GM18867 (cell line): ENCODE results near the gene ACSL4.
"Not testable (repeated sequence)": the region's sequence is repeated elsewhere in the genome, so short reads cannot be mapped to it uniquely, and the experiment has no call there.

Experiments
- ATAC-seq: cut with Tn5 transposase; IDR thresholded peaks from one replicate; pipeline ENCODE4 v1.9.1; 2021; ENCODE audit warnings: mild to moderate bottlenecking, moderate library complexity; ENCODE audit not compliant: unreplicated experiment

ACSL4 gene

DNA sequence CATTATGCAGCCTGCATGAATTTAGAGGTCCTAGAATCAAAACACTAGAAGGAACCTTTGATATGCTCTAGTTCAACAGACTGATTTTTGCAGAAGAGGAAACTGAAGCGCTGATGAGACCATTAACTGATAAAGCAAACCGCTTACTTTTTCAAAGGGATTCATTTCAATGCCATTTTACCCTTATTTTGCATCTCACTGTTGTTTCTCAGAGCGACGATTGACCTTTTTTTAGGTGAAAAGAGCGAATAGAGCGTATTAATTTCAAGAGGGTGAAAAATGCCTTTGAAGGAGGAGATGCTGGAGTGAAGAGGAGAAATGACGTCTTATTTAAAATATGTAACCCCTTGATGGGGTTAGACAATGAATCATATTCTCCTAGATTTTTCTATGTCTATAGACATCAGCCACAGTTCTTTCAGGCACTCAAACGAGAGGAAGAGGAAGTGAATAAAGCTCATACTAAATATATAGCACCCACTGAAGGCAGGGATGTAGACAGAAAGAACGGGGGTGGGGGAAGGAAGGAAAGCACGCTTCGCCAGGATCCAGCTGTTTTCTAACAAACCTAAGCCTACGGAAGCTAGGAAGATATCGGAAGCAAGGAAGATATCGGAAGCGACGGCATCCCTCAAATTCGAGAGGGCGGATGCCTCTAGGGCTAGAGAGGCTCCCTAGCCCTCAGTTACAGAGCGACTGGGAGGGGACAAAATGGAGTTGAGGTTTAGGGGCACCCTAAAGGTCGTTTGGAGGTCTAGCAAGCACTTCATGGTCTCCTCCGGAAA is 848 bp downstream of the ACSL4 start:
- ATAC-seq: peak; percentile 28

DNA sequence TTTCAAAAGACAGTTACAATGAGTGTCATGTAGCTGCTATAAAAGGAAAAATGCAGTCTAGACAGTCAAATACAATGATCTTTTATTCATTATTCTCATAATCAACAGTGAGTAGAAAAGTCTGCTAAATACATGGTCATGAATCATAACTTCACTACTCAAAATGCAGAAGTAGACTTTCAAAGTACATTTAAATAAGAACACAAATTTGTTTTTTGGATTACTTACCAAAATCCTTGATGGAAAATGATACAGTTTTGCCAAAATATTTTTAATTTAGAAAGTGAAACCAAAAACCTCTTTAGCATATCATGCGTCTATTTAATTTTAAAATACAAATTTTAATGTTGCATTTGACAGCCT is 4.9 kb downstream of the ACSL4 start:
- no peak for ATAC-seq

DNA sequence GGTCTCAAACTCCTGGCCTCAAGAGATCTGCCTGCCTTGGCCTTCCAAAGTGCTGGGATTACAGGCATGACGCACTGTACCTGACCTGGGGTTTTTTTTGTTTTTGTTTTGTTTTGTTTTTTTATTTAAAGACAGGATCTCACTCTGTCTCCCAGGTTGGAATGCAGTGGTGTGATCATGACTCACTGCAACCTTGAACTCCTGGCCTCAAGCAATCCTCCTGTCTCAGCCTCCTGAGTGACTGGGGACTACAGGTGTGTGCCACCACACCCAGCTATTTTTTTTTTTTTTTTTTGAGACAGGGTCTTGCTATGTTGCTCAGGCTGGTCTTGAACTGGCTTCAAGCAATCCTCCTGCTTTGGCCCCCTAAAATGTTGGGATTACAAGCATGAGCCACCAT is 8.1 kb downstream of the ACSL4 start:
- not testable (repeated sequence) for ATAC-seq

DNA sequence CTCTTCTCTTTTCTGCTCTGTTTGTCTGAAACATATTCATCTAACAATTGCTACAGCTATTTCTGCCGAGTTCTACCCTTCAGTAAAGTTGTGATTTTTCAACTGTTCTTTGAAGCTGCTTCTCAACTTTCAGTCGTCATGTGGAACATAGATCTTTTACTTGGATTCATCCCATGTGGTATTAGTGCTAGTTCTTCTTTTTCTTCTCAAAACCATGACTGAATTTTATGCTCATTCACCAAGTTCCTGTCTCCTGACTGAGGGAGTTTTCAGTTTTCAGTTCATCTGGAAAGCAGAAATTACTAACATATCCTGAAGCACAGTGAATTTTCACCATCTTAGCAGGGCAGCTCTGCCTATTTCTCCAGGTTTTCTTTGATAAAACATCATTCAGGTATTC is 12.1 kb downstream of the ACSL4 start:
- no peak for ATAC-seq

DNA sequence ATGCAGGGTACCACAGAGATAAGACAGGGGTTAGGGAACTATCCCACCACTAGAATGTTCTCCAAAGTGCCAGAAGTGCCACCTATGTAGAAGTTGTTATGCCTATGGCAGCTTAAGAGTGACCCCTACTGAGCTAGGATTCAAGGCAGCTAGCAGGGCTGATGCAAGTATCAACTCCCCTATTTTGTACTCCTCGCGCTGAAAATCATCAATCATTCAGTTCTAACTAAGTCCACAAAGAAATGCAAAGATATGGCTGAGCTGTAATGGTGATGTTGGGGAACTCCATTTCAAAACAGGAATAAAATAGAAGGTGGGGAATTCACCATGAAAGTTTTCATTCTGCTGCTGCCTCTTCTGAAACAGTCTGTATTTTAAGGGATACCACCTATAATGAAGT is 13.8 kb downstream of the ACSL4 start:
- no peak for ATAC-seq

DNA sequence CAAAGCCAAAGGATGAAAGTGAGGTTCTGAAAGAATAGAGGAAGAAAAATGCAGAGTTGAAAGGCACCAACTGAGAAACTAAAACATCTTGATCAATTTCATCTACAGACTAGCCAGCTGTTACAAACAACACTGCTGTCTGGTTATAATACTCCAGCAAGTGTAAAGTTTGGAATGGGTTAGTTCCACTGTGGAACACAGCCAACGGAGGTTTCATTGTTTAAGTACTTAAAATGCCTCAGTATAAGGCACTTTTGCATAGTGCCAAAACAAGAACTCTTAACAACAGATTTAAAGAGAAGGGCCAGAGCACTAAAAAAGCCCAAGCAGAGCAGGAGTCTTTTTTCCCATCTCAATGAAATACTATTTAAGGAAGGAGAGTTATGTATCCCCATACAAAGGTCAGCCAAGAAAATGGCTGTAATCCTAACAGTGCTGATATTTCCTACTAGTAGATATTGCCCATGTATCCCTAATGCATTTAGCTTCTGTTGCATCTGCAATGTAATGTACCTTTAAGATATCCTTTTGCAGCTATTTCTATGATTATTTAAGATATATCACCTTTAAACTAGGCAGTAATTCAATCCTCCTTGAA is 16.5 kb downstream of the ACSL4 start:
- no peak for ATAC-seq

DNA sequence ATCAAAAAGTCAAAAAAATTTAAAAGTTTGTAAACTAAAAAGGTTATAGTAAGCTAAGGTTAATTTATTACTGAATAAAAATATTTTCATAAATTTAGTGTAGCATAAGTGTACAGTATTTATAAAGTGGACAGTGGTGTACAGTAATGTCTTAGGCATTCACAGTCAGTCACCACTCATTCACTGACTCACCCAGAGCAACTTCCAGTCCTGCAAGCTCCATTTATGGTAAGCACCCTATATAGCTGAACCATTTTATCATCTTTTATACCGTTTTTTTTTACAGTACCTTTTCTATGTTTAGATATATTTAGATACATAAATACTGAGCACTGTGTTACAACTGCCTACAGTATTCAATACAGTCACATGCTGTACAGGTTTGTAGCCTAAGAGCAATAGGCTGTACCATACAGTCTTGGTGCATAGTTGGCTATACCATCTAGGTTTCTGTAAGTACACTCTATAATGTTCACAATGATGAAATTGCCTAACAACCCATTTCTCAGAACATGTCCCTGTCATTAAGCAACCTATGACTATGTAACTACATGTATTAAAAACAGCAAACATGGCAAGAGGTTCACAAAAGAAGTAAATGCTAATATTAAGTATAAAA is 18.6 kb downstream of the ACSL4 start:
- no peak for ATAC-seq

DNA sequence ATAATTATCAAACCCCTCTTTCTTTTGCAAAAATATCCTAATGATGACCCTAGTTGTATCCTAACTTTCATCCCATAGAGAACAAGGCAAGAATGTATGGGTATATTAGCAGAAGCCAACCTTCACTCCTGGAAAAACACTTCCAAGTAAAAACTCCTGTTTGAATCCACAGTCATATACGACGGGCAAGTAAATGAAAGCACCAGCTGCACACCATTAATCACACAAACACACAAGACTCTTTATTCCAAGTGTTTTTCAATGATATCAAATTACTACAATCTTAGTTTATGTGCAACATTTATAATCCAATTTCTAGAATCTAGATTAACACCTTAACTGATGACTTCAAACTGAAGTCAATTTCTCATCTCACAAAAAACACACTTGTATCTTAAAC is 22.9 kb downstream of the ACSL4 start:
- ATAC-seq: no peak

DNA sequence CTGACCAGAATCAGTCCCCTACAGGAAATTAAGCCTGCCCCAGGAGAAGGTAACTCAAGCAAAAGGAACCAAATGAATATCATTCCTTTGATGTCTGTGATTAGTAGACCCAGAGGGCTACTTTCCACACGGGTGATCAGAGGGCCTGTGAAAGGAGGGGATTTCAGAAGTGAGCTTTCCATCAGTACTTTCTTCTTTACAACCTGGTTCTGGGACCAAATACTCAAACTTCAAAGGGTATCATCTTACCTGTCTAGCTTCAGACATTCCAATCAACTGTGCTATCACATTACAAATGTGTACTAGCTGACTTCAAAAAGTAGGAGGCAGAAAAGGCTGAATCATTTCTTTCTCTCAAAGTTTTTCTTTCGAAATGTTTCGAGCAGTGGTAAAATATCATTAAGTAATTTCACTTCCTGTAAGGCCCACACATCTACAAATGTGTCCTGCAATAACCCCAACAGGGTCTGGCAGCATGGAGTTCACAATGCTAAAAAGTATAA is 23.9 kb downstream of the ACSL4 start:
- ATAC-seq: peak; percentile 64

DNA sequence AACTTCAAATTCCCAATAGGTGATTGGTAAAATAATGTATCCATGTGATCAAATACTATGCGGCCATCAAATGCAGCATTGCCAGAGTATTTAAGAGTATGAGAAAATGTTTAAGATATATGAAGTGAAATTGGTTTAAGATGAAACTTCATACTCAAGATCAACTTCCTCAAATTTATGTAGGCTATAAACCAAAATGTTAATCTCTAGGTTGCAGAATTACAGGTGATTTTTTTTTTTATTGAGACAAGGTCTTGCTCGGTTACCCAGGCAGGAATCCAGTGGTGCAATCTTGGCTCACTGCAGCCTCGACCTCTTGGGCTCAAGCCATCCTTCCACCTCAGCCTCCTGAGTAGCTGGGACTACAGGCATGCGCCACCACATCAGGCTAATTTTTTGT is 25.3 kb downstream of the ACSL4 start:
- ATAC-seq: no peak

DNA sequence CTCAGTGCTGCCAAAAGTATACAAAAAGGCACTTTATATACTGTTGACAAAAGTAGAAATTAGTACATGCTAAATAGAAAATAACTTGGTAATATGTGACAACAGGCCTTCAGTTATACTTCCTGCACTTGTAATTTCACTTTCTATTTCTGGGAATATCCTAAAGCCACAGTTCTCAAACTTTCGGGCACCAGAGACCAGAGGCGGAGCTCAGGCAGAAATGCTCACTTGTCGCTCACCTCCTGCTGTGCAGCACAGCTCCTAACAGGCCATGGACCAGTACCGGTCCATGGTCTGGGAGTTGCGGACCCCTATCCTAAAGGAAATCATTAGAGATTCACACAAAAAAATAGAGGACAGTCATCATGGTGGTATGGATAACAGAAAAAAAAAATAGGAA is 25.7 kb downstream of the ACSL4 start:
- no peak for ATAC-seq

DNA sequence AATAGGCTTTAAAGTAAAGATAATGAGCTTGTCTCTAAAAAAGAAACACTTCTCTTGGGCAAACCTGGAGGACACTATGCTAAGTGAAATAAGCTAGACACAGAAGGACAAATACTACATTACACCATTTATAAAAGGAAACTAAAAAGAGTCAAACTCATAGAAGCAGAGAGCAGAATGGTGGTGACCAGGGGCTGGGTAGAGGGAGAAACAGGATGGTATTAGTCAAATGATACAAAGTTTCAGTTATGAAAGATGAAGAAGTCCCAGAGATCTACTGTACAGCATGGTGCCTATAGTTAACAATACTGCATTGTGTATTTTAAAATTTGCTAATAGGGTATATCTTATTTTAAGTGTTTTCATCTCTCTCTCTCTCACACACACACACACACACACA is 28.5 kb downstream of the ACSL4 start:
- peak; percentile 80 for ATAC-seq

DNA sequence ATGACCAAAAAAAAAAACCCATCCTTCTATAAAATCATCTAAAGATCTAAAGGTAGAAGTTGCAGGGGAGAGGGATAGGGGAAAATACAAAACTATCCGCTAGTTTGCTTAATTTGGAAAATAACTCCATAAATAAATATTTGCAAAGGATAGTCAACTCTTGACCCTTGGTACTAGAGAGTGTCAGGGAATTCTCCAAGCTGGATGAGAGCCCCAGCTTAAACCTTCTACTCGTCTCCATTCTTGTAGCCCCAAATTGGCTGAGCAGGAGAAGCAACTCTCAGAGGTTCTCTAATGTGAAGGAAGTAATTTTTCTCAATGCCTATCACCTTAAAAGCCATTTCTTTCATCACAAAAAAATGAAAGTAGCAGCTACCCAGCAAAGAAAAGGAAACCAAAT is 35.2 kb downstream of the ACSL4 start:
- ATAC-seq: no peak

DNA sequence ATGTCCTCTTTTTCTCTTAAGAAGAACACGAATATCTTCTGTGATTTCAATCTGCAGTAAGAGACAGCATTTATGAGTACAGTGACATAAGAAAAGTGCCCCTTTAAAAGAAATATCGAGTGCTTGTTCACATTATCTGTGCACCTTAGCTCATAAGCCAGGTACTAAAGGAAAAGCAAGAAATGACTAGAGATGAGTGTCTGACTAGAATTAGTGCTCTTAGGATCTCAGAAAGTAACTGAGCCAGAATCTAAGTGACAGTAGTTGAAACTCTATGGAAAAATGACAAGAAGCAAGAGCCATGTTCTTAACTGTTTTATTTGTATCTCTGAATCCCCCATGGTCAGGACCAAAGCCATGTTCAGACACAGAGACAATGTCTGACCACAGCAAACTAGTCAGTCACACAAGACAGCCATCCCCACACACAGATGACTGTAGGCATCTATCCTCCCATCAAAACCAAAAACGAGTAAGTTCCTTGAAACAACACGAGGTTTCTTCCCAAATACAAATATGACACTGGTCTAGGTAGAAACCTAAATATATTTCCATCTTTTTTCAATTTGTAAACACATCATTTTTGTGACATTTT is 36.8 kb downstream of the ACSL4 start:
- no peak for ATAC-seq

DNA sequence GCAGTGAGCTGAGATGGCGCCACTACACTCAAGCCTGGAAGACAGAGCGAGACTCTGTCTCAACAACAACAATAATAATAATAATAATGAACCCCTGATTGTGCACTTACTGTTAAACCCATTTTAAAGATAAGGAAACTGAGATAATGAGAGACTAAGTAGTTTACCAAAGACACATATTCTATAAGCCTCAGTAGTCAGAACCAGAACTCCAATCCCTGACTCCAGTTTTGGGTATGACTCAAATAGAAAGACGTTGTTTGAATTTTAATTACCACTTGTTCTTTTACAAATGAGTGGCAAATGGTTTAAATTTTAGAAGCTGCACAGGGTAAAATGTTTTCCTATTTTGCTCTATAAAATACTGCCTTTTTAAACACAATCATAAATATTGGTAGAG is 37.4 kb downstream of the ACSL4 start:
- no peak for ATAC-seq

DNA sequence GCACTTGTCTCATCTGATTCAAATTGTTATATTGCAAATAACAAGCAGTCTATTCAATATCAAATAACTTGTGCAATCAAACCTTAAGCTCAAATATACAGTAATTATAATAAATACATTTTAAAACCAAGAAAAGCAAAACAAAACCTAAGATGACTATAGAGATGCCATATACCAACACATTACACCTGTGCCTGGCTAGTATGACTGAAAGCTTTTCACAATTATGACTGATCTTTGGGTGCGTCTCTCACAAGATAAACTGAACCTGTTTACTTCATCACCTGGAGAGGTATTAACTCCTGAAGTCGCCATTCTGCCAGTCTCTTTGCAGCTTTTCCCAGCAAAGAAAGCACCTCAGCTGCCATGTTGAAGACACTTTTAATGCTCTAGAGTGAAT is 41.3 kb downstream of the ACSL4 start:
- no peak for ATAC-seq

DNA sequence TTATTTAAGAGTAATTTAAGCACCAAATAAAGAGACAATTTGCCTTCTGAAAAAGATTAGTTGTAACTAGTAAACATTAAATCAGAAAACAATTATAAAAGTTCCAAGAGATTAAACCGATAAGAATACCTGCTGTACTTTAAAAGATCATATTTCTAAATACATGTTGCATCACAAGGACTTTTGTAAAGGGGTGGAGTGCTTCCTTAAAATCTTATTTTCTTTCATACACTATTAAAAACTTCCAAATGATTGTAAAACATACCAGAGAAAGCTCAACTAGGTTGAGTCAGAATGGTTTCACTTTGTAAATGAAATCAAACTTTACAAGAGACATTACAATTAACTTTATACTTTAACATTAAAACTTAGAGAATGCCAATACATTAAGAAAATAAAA is 41.8 kb downstream of the ACSL4 start:
- no peak for ATAC-seq

DNA sequence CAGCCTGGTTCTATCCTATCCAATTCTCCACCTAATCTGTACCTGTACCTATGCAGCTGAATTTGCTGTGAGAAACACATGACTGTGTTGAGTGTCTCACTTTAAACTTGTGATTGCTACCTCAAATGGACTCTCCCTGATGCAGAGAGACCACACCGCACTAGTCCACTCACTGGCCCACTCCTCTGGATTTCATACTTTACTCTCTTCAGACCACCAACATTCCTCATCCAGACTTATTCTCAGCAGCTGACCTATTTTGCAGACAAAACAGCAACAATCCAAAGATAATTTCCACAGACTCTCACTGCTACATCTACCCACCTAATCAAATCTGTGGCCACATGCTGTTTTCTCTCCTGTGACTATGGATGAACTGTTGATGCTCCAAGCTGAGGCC is 45.2 kb downstream of the ACSL4 start:
- no peak for ATAC-seq

DNA sequence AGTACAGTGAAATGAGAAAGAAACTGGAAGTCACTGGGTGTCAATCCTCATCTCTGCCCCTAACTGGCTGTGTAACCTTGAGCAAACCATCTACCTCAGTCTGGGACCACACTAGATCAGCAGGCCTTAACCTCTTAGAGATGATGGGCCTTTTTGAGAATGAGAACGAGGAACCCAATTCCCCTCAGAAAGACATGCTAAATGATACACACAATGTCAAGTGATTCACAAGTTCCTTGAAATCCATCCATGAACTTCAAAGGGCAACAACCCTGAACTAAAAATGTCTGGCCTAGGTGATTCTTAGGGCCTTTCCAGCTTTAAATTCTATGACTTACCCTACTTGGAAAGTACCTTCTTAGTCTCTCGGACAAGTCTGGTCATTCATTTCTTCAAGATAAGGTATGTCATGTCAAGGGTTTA is 47.4 kb downstream of the ACSL4 start:
- ATAC-seq: no peak

DNA sequence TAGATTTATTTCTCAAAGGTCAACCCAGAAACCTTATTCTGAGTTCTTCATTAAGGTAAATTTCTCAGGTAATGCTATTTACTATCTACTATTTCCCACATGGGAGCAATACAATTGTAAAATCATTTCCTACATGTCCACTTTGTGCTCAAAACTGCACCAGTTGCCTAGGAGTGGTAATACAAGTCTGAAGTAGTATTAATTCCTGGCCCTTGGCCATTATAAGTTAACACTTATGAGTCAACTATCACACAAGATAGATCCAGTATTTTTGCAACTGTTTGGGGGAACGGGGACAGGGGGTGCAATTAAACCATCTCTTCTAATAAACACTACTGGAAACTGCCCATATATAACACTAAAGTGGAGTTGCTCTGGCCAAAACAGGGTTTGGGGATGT is 48.9 kb downstream of the ACSL4 start:
- no peak for ATAC-seq

DNA sequence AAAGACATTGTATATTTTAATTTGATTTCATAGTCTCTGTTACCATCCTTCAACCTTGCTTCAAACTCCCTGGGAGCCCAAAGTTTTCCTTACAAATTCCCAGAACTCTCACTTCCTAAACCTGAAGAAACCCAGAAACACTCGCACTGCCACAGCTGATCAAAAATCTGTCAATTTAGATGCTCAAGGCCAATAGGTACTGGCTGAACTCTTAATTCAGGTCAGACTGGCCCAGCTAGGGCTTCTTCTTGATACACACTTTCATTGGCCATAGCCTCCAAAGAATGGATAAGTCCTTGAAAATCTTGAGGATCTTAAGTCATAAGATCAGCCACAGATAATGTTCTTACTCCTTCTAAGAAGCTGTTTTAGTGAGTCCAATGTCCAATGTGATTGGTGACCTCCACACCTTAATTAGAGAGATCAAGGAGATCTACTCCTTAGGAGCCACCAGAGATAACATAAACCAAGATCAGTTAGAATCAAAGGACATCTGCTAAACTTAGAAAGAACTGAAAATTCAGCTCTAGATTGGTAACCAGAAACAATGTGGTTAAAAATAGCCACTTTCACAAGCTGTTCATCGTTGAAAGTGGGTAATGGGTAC is 51.5 kb downstream of the ACSL4 start:
- ATAC-seq: no peak
